GM12801 (cell line): ENCODE data around the gene NR2C2.

Experiments
- TF ChIP-seq, protein P1 (sequence below): IDR thresholded peaks from one replicate; pipeline ENCODE4 v1.5.1; 2011; ENCODE audit warnings: control low read depth; ENCODE audit not compliant: insufficient read length; ENCODE audit errors: extremely low read depth

Gene NR2C2

DNA sequence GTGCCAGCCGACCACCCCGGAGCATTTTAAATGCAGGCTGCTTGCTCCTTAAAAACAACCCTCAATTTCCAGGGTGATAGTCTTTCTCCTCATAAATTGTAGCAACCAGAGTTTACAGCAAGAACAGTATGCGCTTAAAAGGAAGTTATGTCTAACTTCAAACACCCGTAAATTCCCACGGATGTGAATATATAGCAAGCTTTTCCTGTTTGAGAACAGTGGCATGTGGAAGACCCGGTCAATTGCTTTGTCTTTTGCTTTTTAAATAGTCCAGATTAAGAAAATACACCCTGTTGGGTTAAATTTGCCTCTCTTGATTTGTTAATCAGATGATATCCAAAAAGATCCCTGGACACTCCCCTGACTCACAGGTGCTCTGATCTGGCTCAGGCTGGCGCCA, 96.9 kb downstream of the NR2C2 start:
- TF ChIP-seq, protein P1, sequence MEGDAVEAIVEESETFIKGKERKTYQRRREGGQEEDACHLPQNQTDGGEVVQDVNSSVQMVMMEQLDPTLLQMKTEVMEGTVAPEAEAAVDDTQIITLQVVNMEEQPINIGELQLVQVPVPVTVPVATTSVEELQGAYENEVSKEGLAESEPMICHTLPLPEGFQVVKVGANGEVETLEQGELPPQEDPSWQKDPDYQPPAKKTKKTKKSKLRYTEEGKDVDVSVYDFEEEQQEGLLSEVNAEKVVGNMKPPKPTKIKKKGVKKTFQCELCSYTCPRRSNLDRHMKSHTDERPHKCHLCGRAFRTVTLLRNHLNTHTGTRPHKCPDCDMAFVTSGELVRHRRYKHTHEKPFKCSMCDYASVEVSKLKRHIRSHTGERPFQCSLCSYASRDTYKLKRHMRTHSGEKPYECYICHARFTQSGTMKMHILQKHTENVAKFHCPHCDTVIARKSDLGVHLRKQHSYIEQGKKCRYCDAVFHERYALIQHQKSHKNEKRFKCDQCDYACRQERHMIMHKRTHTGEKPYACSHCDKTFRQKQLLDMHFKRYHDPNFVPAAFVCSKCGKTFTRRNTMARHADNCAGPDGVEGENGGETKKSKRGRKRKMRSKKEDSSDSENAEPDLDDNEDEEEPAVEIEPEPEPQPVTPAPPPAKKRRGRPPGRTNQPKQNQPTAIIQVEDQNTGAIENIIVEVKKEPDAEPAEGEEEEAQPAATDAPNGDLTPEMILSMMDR = no peak

GRCh38 chr3:15045667-15046066, 98.3 kb downstream of the NR2C2 start:
- TF ChIP-seq, protein P1 = no peak

GRCh38 chr3:15049584-15049983, 102.2 kb downstream of the NR2C2 start:
- TF ChIP-seq, protein P1 = no peak

DNA sequence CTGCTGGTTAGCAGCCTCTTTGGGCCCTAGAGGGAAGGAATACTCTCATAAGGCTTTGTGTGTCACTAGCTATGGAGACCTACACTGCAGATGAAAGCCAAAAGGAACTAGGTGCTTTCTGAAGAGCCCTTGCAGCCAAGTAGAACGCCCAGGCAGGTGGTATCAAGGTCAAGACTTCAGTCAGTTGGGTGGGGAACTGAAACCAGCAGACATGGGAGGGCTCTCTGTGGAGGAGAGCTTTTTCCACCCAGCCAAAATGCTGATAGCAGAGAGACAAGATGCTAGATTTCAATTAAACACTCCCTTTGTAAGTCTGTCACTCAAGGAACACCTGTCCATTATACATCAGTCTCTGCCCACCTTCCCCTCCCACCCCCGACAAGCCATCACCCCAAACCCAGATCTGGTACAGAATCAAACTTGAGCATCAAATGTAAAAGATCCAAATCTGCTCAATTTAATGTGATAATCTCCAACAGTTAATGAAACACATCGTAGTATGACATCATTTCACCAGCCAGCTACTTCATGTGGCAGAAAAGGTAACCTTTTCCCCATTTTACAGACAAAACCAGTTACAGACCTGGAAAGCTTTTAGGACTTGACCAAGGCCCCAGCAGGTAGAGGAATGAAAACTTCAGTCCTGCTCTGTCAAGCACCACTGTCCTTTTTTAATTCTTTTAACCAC, 103.2 kb downstream of the NR2C2 start:
- TF ChIP-seq, protein P1 = no peak

GRCh38 chr3:15051531-15051930, 104.1 kb downstream of the NR2C2 start:
- TF ChIP-seq, protein P1 = peak; percentile 73

DNA sequence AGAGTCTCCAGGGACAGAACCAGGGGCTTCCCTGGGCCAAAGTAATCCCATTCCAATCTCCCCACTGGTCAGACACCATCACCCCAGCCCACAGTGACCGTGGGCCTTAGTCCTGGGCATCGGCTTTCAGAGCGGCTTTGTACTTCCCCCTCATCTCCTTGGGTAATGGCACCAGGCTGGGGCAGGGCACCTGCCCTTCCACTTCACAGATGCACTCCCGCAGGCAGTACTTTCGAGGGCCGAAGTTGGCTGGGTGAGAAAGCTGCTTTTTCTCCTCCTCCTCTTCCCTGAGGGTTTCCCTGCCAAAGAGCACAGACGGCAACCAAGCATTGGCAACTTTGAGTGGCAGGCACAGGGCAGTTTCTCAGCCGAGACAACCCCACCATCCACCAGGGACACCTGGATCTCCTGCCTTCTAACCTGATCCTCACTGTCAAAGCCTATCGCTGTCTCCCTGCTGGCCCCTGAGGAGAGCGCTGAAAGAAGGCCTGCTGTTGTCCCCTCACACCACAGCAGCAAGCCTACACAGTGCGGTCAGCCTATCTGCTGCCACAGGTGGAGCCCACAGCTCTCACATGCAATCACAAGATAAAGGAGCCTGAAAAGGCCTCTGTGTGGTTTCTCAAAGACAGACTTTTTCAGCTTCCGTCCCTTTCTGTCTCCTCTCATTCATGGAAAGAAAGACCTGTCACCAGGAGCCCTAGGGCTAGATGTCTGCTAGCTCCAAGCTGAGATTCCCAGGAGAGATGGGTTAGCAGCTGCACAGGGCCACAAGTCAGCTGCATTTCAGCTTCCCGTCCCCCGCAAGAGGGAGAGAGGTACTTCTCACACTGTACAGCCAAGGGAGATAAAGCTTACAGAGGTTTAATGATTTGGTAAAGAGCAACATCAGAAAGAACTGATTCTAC, 105.2 kb downstream of the NR2C2 start:
- TF ChIP-seq, protein P1 = no peak

DNA sequence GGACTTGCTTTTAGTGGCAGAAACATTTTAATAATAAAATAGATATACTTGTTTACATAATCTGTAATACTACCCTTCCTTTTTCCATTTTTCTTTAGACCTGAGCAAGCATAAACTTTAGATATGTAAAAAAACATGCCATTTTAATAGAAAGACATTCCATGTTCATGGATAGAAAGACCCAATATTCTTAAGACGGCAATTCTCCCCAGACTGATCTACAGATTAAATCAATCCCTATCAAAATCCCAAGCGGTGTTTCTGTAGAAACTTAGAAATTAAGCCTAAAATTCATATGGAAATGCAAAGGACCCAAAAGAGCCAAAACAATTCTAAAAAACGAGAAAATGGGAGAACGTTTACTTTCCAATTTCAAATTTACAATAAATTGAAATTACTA, 106.2 kb downstream of the NR2C2 start:
- TF ChIP-seq, protein P1 = no peak
